NB4 (cell line): ENCODE data around the gene GPRIN3.

ENCODE experiments used
- POLR2A ChIP-seq: IDR thresholded peaks from 2 replicates; pipeline ENCODE4 v1.6.1; 2011; ENCODE audit warnings: mild to moderate bottlenecking; ENCODE audit not compliant: insufficient read length; ENCODE audit errors: extremely low read depth
- TF ChIP-seq, protein P1 (sequence below): IDR thresholded peaks from one replicate; pipeline ENCODE4 v1.5.1; 2012; ENCODE audit warnings: low read depth, low read length

GRCh38 chr4:89212666-89213381, 94.8 kb downstream of the GPRIN3 start:
- TF ChIP-seq, protein P1, sequence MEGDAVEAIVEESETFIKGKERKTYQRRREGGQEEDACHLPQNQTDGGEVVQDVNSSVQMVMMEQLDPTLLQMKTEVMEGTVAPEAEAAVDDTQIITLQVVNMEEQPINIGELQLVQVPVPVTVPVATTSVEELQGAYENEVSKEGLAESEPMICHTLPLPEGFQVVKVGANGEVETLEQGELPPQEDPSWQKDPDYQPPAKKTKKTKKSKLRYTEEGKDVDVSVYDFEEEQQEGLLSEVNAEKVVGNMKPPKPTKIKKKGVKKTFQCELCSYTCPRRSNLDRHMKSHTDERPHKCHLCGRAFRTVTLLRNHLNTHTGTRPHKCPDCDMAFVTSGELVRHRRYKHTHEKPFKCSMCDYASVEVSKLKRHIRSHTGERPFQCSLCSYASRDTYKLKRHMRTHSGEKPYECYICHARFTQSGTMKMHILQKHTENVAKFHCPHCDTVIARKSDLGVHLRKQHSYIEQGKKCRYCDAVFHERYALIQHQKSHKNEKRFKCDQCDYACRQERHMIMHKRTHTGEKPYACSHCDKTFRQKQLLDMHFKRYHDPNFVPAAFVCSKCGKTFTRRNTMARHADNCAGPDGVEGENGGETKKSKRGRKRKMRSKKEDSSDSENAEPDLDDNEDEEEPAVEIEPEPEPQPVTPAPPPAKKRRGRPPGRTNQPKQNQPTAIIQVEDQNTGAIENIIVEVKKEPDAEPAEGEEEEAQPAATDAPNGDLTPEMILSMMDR = no peak
- no peak for TF ChIP-seq POLR2A
